ENCODE measurements around the gene LENEP.

The LENEP gene

DNA sequence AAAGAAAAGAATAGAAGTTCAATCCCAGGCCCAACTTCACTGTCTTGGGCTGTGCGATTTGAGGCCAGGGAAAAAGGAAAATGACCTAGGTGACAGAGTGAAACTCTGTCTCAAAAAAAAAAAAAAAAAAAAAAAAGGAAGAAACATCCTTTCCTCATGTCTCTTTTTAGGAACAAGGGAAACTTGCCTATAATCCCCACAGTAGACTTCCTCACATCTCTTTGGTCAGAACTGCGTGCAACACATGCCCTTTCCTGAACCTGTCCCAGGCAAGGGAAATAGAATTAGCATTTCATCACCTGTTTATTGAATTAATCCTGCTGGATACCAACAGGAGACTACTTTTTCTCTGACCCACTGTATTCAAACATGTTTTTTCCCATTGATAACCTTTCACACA, 42.5 kb downstream of the LENEP start:
- Histone ChIP-seq H3K27ac (ENCODE audit: low read depth, low read length) (no peak overlapping the region), H3K4me1 (ENCODE audit: insufficient read depth, low read length) (peaks cover 3% of the 10 kb centered on the region; the same call in 1 of the 2 replicates), H3K36me3 (ENCODE audit: insufficient read depth, low read length) (no peaks in the 10 kb centered on the region), H3K9ac (ENCODE audit: low read depth, low read length) (no peak overlapping the region), H3K4me3 (ENCODE audit: low read length) (no peak overlapping the region), H3K27me3 (ENCODE audit: insufficient read depth, low read length) (no peaks in the 10 kb centered on the region), H3K9me3 (ENCODE audit: insufficient read depth, low read depth, low read length) (no peaks in the 10 kb centered on the region)
- WGBS: 100% methylated on average over 2 of the region's 2 CpGs

DNA sequence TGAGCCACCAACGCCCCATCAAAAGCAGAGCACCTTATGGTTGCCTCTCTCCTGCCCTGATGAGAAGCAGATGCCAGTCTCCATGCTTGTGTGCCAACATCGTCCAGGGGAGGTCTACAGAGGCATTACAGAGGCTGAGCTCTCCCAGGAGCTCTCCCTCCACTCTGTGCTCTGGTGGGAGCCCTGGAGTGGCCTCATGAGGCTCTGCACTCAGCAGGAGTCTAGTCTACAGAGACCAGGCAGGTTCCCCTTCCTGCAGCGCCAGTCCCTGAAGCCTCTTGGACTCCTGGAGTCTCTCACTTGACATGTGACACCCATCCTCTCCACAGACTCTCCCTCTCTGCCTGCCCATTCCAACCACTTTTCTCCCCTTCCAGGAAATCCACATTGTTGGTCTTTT, 43.7 kb downstream of the LENEP start:
- Histone ChIP-seq H3K27me3 (ENCODE audit: insufficient read depth, low read length) (no peaks in the 10 kb centered on the region), H3K4me1 (ENCODE audit: insufficient read depth, low read length) (peaks cover 3% of the 10 kb centered on the region; the same call in 1 of the 2 replicates), H3K4me3 (ENCODE audit: low read length) (no peak overlapping the region), H3K9ac (ENCODE audit: low read depth, low read length) (no peak overlapping the region), H3K36me3 (ENCODE audit: insufficient read depth, low read length) (no peaks in the 10 kb centered on the region), H3K9me3 (ENCODE audit: insufficient read depth, low read depth, low read length) (no peaks in the 10 kb centered on the region), H3K27ac (ENCODE audit: low read depth, low read length) (no peak overlapping the region)
- WGBS: 95% methylated on average over 3 of the region's 3 CpGs

DNA sequence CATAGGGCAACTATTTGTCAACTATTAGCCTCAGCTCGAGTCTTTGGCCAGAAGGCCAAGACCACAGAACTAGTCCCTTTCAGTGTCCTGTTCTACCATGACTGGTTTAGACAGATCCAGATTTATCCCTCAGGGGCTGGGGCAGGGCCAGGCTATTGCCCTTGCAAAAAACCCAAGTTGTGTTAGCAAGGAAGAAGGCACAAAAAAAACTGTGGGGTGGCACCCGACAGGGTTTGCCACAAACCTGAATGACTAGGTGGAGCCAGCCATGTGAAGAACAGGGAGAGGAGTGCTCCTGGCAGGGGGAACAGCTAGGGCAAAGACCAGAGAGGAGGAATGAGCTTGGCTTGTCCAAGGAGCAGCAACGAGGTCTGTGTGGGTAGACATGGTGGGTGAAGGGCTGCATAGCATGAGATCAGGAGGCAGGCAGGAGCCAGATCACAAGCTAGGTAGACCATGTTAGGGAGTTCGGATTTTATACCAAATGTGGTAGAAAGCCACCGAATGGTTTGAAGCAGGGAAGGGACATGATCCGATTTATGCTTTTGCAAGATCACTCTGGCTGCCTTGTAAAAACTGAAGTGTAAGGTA, 44.6 kb downstream of the LENEP start:
- 90% methylated on average over 6 of the region's 6 CpGs for WGBS
- no peaks in the 10 kb centered on the region for H3K36me3 ChIP-seq (ENCODE audit: insufficient read depth, low read length)
- peaks cover 3% of the 10 kb centered on the region; the same call in 1 of the 2 replicates for H3K4me1 ChIP-seq (ENCODE audit: insufficient read depth, low read length)
- no peaks in the 10 kb centered on the region for H3K27me3 ChIP-seq (ENCODE audit: insufficient read depth, low read length)
- H3K27ac ChIP-seq (ENCODE audit: low read depth, low read length): no peak overlapping the region
- no peaks in the 10 kb centered on the region for H3K9me3 ChIP-seq (ENCODE audit: insufficient read depth, low read depth, low read length)
- H3K9ac ChIP-seq (ENCODE audit: low read depth, low read length): no peak overlapping the region
- no peak overlapping the region for H3K4me3 ChIP-seq (ENCODE audit: low read length)

- H3K27me3 ChIP-seq (ENCODE audit: insufficient read depth, low read length): no peaks in the 10 kb centered on the region
- H3K4me1 ChIP-seq (ENCODE audit: insufficient read depth, low read length): peaks cover 3% of the 10 kb centered on the region; the same call in 1 of the 2 replicates
- 71% methylated on average over 8 of the region's 8 CpGs for WGBS
- no peak overlapping the region for H3K4me3 ChIP-seq (ENCODE audit: low read length)
- H3K9me3 ChIP-seq (ENCODE audit: insufficient read depth, low read depth, low read length): no peaks in the 10 kb centered on the region
- H3K36me3 ChIP-seq (ENCODE audit: insufficient read depth, low read length): no peaks in the 10 kb centered on the region
- H3K9ac ChIP-seq (ENCODE audit: low read depth, low read length): no peak overlapping the region
- H3K27ac ChIP-seq (ENCODE audit: low read depth, low read length): no peak overlapping the region
These were observed 45.4 kb downstream of the LENEP start for GRCh38 chr1:155038602-155039307.

GRCh38 chr1:155039308-155039669, 45.9 kb downstream of the LENEP start:
- 87% methylated on average over 4 of the region's 4 CpGs for WGBS
- no peaks in the 10 kb centered on the region for H3K36me3 ChIP-seq (ENCODE audit: insufficient read depth, low read length)
- H3K27me3 ChIP-seq (ENCODE audit: insufficient read depth, low read length): no peaks in the 10 kb centered on the region
- no peak overlapping the region for H3K9ac ChIP-seq (ENCODE audit: low read depth, low read length)
- peaks cover 3% of the 10 kb centered on the region; the same call in 1 of the 2 replicates for H3K4me1 ChIP-seq (ENCODE audit: insufficient read depth, low read length)
- no peaks in the 10 kb centered on the region for H3K9me3 ChIP-seq (ENCODE audit: insufficient read depth, low read depth, low read length)
- H3K4me3 ChIP-seq (ENCODE audit: low read length): no peak overlapping the region
- no peak overlapping the region for H3K27ac ChIP-seq (ENCODE audit: low read depth, low read length)

DNA sequence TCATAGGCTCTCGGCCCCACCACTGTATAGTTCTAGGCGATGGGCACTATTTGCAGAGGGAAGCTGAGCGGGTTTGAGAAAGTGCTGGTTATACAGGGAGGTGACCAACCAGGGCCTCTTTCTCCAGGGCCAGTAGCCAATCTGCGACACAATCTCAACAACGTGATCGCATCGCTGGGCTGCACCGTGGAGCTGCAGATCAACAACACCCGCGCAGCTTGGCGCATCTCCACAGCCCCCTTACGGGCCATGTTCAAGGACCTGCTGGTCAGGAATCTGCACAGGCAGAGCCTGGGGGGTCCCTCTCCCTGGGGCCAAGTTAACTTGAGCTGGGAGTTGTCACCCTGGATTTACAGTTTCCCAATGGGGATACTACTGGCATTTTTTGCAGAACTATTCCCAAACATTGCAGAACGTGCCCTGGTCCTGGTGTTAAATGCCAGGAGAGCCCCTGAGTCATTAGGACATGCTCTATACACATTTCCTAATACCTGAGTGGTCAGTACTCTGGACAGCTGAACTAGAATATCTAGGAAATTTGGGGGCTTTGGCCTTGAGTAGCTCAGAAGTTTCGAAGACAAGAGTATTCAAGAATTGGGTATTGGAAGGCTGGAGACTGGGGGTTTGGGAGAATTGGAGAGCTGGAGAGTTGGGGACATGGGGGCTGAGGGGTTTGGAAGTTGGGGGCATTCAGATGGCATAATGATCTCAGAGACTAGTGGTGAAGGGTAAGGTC, 47.1 kb downstream of the LENEP start:
- 94% methylated on average over 14 of the region's 14 CpGs for WGBS
- peaks cover 10% of the 10 kb centered on the region; the same call in 1 of the 2 replicates for H3K4me1 ChIP-seq (ENCODE audit: insufficient read depth, low read length)

GRCh38 chr1:155042789-155043188, 49.4 kb downstream of the LENEP start:
- H3K9ac ChIP-seq (ENCODE audit: low read depth, low read length): no peak overlapping the region
- WGBS: 92% methylated on average over 5 of the region's 5 CpGs

More for the DNA sequence above, 47.1 kb downstream of the LENEP start:
- Histone ChIP-seq H3K4me3 (ENCODE audit: low read length) (no peak overlapping the region), H3K36me3 (ENCODE audit: insufficient read depth, low read length) (no peaks in the 10 kb centered on the region), H3K9ac (ENCODE audit: low read depth, low read length) (no peak overlapping the region), H3K9me3 (ENCODE audit: insufficient read depth, low read depth, low read length) (no peaks in the 10 kb centered on the region), H3K27ac (ENCODE audit: low read depth, low read length) (no peak overlapping the region), H3K27me3 (ENCODE audit: insufficient read depth, low read length) (no peaks in the 10 kb centered on the region)

DNA sequence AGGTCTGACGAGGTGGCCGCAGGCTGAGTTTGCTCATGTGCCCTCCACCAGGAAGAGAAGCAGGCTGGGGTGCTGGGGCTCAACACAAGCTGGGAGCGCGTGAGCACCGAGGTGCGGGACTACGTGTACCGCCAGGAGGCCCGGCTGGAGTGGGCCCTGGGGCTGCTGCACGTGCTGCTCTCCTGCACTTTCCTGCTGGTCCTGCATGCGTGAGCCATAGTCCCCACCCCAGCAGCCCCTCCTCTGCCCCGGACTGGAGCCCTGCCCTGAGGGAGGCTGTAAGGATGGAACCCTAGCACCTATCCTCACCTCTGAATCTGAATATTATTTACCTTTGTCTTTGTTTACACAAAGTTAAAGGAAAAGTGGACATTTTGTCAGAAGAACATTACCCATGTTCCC, 49.9 kb downstream of the LENEP start:
- no peak overlapping the region for H3K27ac ChIP-seq (ENCODE audit: low read depth, low read length)
- 83% methylated on average over 12 of the region's 12 CpGs for WGBS
- no peaks in the 10 kb centered on the region for H3K36me3 ChIP-seq (ENCODE audit: insufficient read depth, low read length)
- H3K9me3 ChIP-seq (ENCODE audit: insufficient read depth, low read depth, low read length): no peaks in the 10 kb centered on the region
- no peak overlapping the region for H3K4me3 ChIP-seq (ENCODE audit: low read length)
- no peak overlapping the region for H3K9ac ChIP-seq (ENCODE audit: low read depth, low read length)
- peaks cover 10% of the 10 kb centered on the region; the same call in 1 of the 2 replicates for H3K4me1 ChIP-seq (ENCODE audit: insufficient read depth, low read length)
- no peaks in the 10 kb centered on the region for H3K27me3 ChIP-seq (ENCODE audit: insufficient read depth, low read length)

More at GRCh38 chr1:155042789-155043188, 49.4 kb downstream of the LENEP start:
- Histone ChIP-seq H3K27ac (ENCODE audit: low read depth, low read length) (no peak overlapping the region), H3K9me3 (ENCODE audit: insufficient read depth, low read depth, low read length) (no peaks in the 10 kb centered on the region), H3K4me3 (ENCODE audit: low read length) (no peak overlapping the region), H3K36me3 (ENCODE audit: insufficient read depth, low read length) (no peaks in the 10 kb centered on the region), H3K4me1 (ENCODE audit: insufficient read depth, low read length) (peaks cover 10% of the 10 kb centered on the region; the same call in 1 of the 2 replicates), H3K27me3 (ENCODE audit: insufficient read depth, low read length) (no peaks in the 10 kb centered on the region)

DNA sequence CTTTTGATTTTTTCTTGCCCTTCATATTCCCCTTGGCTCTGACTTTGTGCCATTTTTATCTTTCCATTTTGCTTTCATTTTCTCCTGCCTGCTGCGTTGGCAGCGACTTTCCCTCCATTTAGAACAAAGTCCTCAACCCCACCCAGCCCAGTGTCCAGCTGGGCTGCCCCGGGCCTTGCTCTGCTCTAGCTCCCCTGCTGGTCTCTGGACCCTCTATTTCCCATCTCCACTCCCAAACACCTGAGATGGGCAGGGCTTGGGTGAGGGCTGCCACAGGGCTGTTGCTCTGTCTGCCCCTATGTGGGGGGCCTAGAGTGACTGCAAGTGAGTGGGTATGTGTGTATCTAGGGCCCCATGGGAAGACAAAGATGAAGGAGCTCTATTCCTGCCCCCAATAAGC, 50.4 kb downstream of the LENEP start:
- H3K4me3 ChIP-seq (ENCODE audit: low read length): no peak overlapping the region
- H3K4me1 ChIP-seq (ENCODE audit: insufficient read depth, low read length): peaks cover 8% of the 10 kb centered on the region; the same call in 1 of the 2 replicates
- H3K36me3 ChIP-seq (ENCODE audit: insufficient read depth, low read length): no peaks in the 10 kb centered on the region
- no peak overlapping the region for H3K27ac ChIP-seq (ENCODE audit: low read depth, low read length)
- 93% methylated on average over 3 of the region's 3 CpGs for WGBS
- no peak overlapping the region for H3K9ac ChIP-seq (ENCODE audit: low read depth, low read length)
- H3K9me3 ChIP-seq (ENCODE audit: insufficient read depth, low read depth, low read length): no peaks in the 10 kb centered on the region
- H3K27me3 ChIP-seq (ENCODE audit: insufficient read depth, low read length): no peaks in the 10 kb centered on the region

Measured in HUES64 (cell line).